Lung (tissue), 13 donors: ENCODE measurements around the gene CCDC40. TPM values are rescaled to one million over a fixed set of nuclear protein-coding genes. Genes with fewer than 3 reads are reported as not detected.

Experiments used
- ATAC-seq: fragments of 200-7000 bp; cut with Tn5 transposase; one replicate; pipeline ENCODE4 v1.9.1; 2020; ENCODE audit warnings: moderate number of reproducible peaks; ENCODE audit not compliant: insufficient read depth, low FRiP score
- DNase-seq, 3 donors: peaks; one replicate each; pipeline ENCODE4 v3.0.0-alpha.2; 2013 to 2017
- H3K27ac ChIP-seq, 2 donors: one replicate each; pipeline ENCODE4 v1.5.1; 2013; ENCODE audit warnings: mild to moderate bottlenecking in 2 of 2, moderate library complexity in 2 of 2, control low read depth in 1 of 2, inconsistent platforms in 1 of 2, low read depth in 1 of 2, low read length in 1 of 2
- H3K27me3 ChIP-seq, 3 donors: one replicate each; pipeline ENCODE4 v1.5.1; 2013; ENCODE audit warnings: low read length in 2 of 3; ENCODE audit not compliant: control insufficient read depth in 3 of 3, insufficient read depth in 3 of 3
- H3K36me3 ChIP-seq, 4 donors: one replicate each; pipeline ENCODE4 v1.5.1; 2013; ENCODE audit warnings: low read length in 4 of 4, mild to moderate bottlenecking in 1 of 4, moderate library complexity in 1 of 4; ENCODE audit not compliant: control insufficient read depth in 4 of 4, insufficient read depth in 4 of 4
- H3K4me1 ChIP-seq, 5 donors: one replicate each; pipeline ENCODE4 v1.5.1; 2013; ENCODE audit warnings: low read length in 5 of 5, mild to moderate bottlenecking in 2 of 5, moderate library complexity in 1 of 5; ENCODE audit not compliant: control insufficient read depth in 5 of 5, insufficient read depth in 5 of 5
- H3K4me3 ChIP-seq: one replicate; pipeline ENCODE4 v1.5.1; 2013; ENCODE audit warnings: mild to moderate bottlenecking, control low read depth, moderate library complexity
- H3K9ac ChIP-seq, 2 donors: one replicate each; pipeline ENCODE4 v1.5.1; 2013; ENCODE audit warnings: low read length in 2 of 2, control low read depth in 1 of 2; ENCODE audit not compliant: insufficient read depth in 1 of 2
- H3K9me3 ChIP-seq, 4 donors: one replicate each; pipeline ENCODE4 v1.5.1; 2013; ENCODE audit warnings: low read length in 3 of 4, mild to moderate bottlenecking in 1 of 4, moderate library complexity in 1 of 4; ENCODE audit not compliant: control insufficient read depth in 4 of 4, insufficient read depth in 3 of 4
- CTCF ChIP-seq: IDR thresholded peaks from 2 replicates; pipeline ENCODE4 v1.5.1; 2012; ENCODE audit warnings: mild to moderate bottlenecking; ENCODE audit errors: control extremely low read depth, extremely low read depth
- WGBS, 2 donors: extraction: QIAGEN DNeasy Blood & Tissue Kit; methylation state at CpG; one replicate each; pipeline ENCODE4 v1.1.7; 2013; 5-methylcytosine and 5-hydroxymethylcytosine counted together
- polyA plus RNA-seq, 2 donors: library from polyadenylated mRNA; stranded (reverse); fragments of 200-250 nt; gene quantifications; one replicate each; pipeline ENCODE4 v1.2.1, GENCODE V29; 2013
- small RNA-seq: library from RNA; depleted of rRNA; stranded (forward); fragments of <200 nt; gene quantifications from one replicate; pipeline ENCODE3, GENCODE V24; 2014; ENCODE audit warnings: low replicate concordance
- total RNA-seq, 2 donors: library from RNA; depleted of rRNA in 1 of 2; stranded (reverse); fragments of >200 nt in 1 of 2; gene quantifications; one replicate each; pipeline ENCODE4 v1.2.1, GENCODE V29; 2014 to 2021
- donor health status: control.
- donor health status: control.
- donor health status: Bipolar disorder and iron deficiency.
- donor health status: healthy.
- donor health status: DM: yes; HTN: yes; CAD: no.

The CCDC40 gene
- total and polyA plus RNA-seq, 4 donors = 6.0 to 34.5 (median 7.3) TPM

GRCh38 chr17:80146121-80147034 is 109.9 kb downstream of the CCDC40 start:
- Histone ChIP-seq H3K4me3 (peak overlapping the region; percentile 95), H3K9me3 (no peaks in the 10 kb centered on the region), H3K4me1 (peaks cover 4 to 21% (median 16%) of the 10 kb centered on the region in 5 donors), H3K9ac (peak overlapping the region; percentile 72 to 87), H3K27ac (peak overlapping the region; percentile 80 to 90), H3K36me3 (peaks cover 3 to 20% (median 15%) of the 10 kb centered on the region in 4 donors), H3K27me3 (no peaks in the 10 kb centered on the region)
- DNase-seq (peak; percentile 32 to 51 (median 42)), ATAC-seq (no peak)
- WGBS, 2 donors = 0 to 1% methylated on average over 53 to 69 of the region's 69 CpGs
- no peak for TF ChIP-seq CTCF

GRCh38 chr17:80147035-80147822 is 110.8 kb downstream of the CCDC40 start, which contains the start of gene EIF4A3:
TSS of gene EIF4A3 (minus strand) at chr17:80147128. CDS start at chr17:80146961, 167 bp downstream.
- peaks cover 4 to 21% (median 16%) of the 10 kb centered on the region in 5 donors for H3K4me1 ChIP-seq
- no peaks in the 10 kb centered on the region for H3K27me3 ChIP-seq
- ATAC-seq = peak; percentile 94
- peaks cover 0 to under 1% (median 0%) of the 10 kb centered on the region in 4 donors for H3K9me3 ChIP-seq
- H3K27ac ChIP-seq = peak within 1 kb of the TSS; percentile 90 to 98
- TF ChIP-seq CTCF = no peak
- peaks cover 0 to 12% (median 10%) of the 10 kb centered on the region in 4 donors for H3K36me3 ChIP-seq
- peak within 1 kb of the TSS; percentile 95 for H3K4me3 ChIP-seq
- WGBS, 2 donors = 0% methylated on average over 79 to 90 of the region's 90 CpGs
- H3K9ac ChIP-seq = peak within 1 kb of the TSS; percentile 72 to 87
- DNase-seq = peak; percentile 98 to 100 (median 99)

Small RNA genes within 50 kb of the gene (small RNA-seq; reads per million reads assigned to genes)
- gene AC087741.2 (not detected), gene MIR1268B (not detected)

Other genes with a start within 250 kb of the CCDC40 start
- gene CBX8, start 239.6 kb upstream of the CCDC40 start, total RNA-seq = 1 to 10 TPM; 4.8 to 9.3 TPM
- 1 to 10 TPM; 5.5 TPM for gene CBX8, start 239.6 kb upstream of the CCDC40 start, polyA plus RNA-seq
- 10 to 100 TPM; 18.2 to 32.0 TPM for gene CBX4, start 197.2 kb upstream of the CCDC40 start, total RNA-seq
- gene CBX4, start 197.2 kb upstream of the CCDC40 start, polyA plus RNA-seq = 10 to 100 TPM; 12.8 to 16.7 TPM
- 10 to 100 TPM; 13.1 to 48.5 TPM for gene TBC1D16, start 770 bp upstream of the CCDC40 start, total RNA-seq
- 10 to 100 TPM in 1 of 2 donors, 1 to 10 TPM in 1; 7.3 to 19.8 TPM for gene TBC1D16, start 770 bp upstream of the CCDC40 start, polyA plus RNA-seq
- 10 to 100 TPM; 30.5 to 83.6 TPM for gene GAA, start 64.9 kb downstream of the CCDC40 start, total RNA-seq
- gene GAA, start 64.9 kb downstream of the CCDC40 start, polyA plus RNA-seq = 10 to 100 TPM; 52.5 to 88.6 TPM
- gene EIF4A3, start 110.5 kb downstream of the CCDC40 start, total RNA-seq = 10 to 100 TPM; 57.7 to 67.1 TPM
- 100 to 1,000 TPM in 1 of 2 donors, 10 to 100 TPM in 1; 37.4 to 112 TPM for gene EIF4A3, start 110.5 kb downstream of the CCDC40 start, polyA plus RNA-seq
- 1 to 10 TPM; 1.5 to 1.8 TPM for gene CARD14, start 133.4 kb downstream of the CCDC40 start, total RNA-seq
- gene CARD14, start 133.4 kb downstream of the CCDC40 start, polyA plus RNA-seq = under 1 TPM; 0.50 to 0.93 TPM
- 10 to 100 TPM; 27.5 to 75.1 TPM for gene SGSH, start 183.7 kb downstream of the CCDC40 start, total RNA-seq
- 10 to 100 TPM; 42.5 to 65.7 TPM for gene SGSH, start 183.7 kb downstream of the CCDC40 start, polyA plus RNA-seq
- 10 to 100 TPM; 27.8 to 34.2 TPM for gene SLC26A11, start 183.8 kb downstream of the CCDC40 start, total RNA-seq
- gene SLC26A11, start 183.8 kb downstream of the CCDC40 start, polyA plus RNA-seq = 10 to 100 TPM; 25.0 to 37.0 TPM
- 100 to 1,000 TPM; 135 to 198 TPM for gene RNF213, start 224.2 kb downstream of the CCDC40 start, total RNA-seq
- 10 to 100 TPM; 67.0 to 76.7 TPM for gene RNF213, start 224.2 kb downstream of the CCDC40 start, polyA plus RNA-seq